ENCODE measurements around the gene CUL2. TPM values are rescaled to one million over a fixed set of nuclear protein-coding genes. Genes with fewer than 3 reads are reported as not detected.

The CUL2 gene
- total and polyA plus RNA-seq, 2 of the 4 experiments (the other 2 are of a cell fraction): 18.9 to 36.6 TPM

- no peak overlapping the region for H3K4ac ChIP-seq (ENCODE audit: low read depth, low read length)
- no TSS peak for BruUV-seq (replicated peaks)
- no peak overlapping the region for H3K18ac ChIP-seq (ENCODE audit: low read depth, low read length)
- H4K8ac ChIP-seq (ENCODE audit: low read depth in 2 of 2, low read length in 2 of 2): no peak overlapping the region
- ChIA-PET CTCF (no interaction called here), POLR2A (ENCODE audit: unreplicated experiment) (no interaction called here)
- H3K4me3 ChIP-seq (ENCODE audit: insufficient read depth, low read depth, low read length): no peak overlapping the region
- H2AFZ ChIP-seq (replicated peaks; ENCODE audit: low read length, poor library complexity): no peak overlapping the region
- peaks cover 8% of the 10 kb centered on the region; the same call in 1 of the 2 replicates for H3K9me1 ChIP-seq (ENCODE audit: insufficient read depth, low read length)
- H3K23ac ChIP-seq (ENCODE audit: low read depth, low read length): no peak overlapping the region
- no peak overlapping the region for H2BK20ac ChIP-seq (ENCODE audit: low read depth, low read length)
- no peak overlapping the region for H3K9ac ChIP-seq (ENCODE audit: low read depth, low read length)
- H4K20me1 ChIP-seq (ENCODE audit: insufficient read depth, low read length): no peaks in the 10 kb centered on the region
- no peak for DNase-seq
- H2AK5ac ChIP-seq (ENCODE audit: low read depth, low read length): 0 out of 2 replicates have a peak overlapping the region, but pooled peaks have one; percentile 14
- no peak overlapping the region for H3K14ac ChIP-seq (replicated peaks; ENCODE audit: low read depth, low read length)
- no peak overlapping the region for H3K56ac ChIP-seq (ENCODE audit: extremely low read depth, insufficient read depth, low read length)
- ATAC-seq (ENCODE audit: low read depth): no peak
- H2AK9ac ChIP-seq (replicated peaks; ENCODE audit: low read depth, low read length, poor library complexity): no peak overlapping the region
- no peaks in the 10 kb centered on the region for H3K27me3 ChIP-seq (ENCODE audit: control insufficient read depth, insufficient read depth, low read length)
- TF ChIP-seq NFE2L2 (IDR thresholded peaks at IDR 0.05; ENCODE audit: low read depth, low read length): no peak
- TF ChIP-seq MAZ (IDR thresholded peaks at IDR 0.05; ENCODE audit: borderline replicate concordance, low read depth, low read length): no peak
- TF ChIP-seq RFX5 (IDR thresholded peaks at IDR 0.05; ENCODE audit: low read depth, low read length): no peak
- no peak for TF ChIP-seq FOS (IDR thresholded peaks at IDR 0.05; ENCODE audit: low read depth, low read length)
- no peak for TF ChIP-seq MAFK (IDR thresholded peaks at IDR 0.05; ENCODE audit: low read depth, low read length)
- no peak for TF ChIP-seq MXI1 (IDR thresholded peaks at IDR 0.05; ENCODE audit: borderline replicate concordance, low read depth, low read length)
- TF ChIP-seq RAD21 (IDR thresholded peaks at IDR 0.05; ENCODE audit: low read length): no peak
- no peak for TF ChIP-seq BHLHE40 (IDR thresholded peaks at IDR 0.05; ENCODE audit: low read depth, low read length)
- no peak for TF ChIP-seq SMC3 (IDR thresholded peaks at IDR 0.05; ENCODE audit: low read depth, low read length)
- TF ChIP-seq CHD1 (IDR thresholded peaks at IDR 0.05; ENCODE audit: low read depth, low read length): no peak
- no peak for TF ChIP-seq USF2 (IDR thresholded peaks at IDR 0.05; ENCODE audit: low read depth, low read length)
- TF ChIP-seq CEBPB (IDR thresholded peaks at IDR 0.05; ENCODE audit: low read depth, low read length): no peak
- peaks cover 4% of the 10 kb centered on the region for H3K4me1 ChIP-seq (ENCODE audit: control insufficient read depth, insufficient read depth, low read length)
- no peak overlapping the region for H3K27ac ChIP-seq (ENCODE audit: insufficient read depth, low read length)
- no peak overlapping the region for H2BK120ac ChIP-seq (ENCODE audit: low read depth, low read length)
- in situ Hi-C loops (cut with MboI; ENCODE audit: low sequenced_read_pairs): loop anchor here (25.0 kb wide), 1 partner anchor 350 kb away; no protein-coding TSS in a partner anchor
- H3K79me1 ChIP-seq (ENCODE audit: low read depth in 1 of 2, low read length in 2 of 2): peaks cover 3 to 6% of the 10 kb centered on the region in 2 experiments; a peak in 1 of 4 replicates
- no peak overlapping the region for H4K91ac ChIP-seq (ENCODE audit: insufficient read depth, low read depth, low read length)
- no peak overlapping the region for H2BK15ac ChIP-seq (ENCODE audit: low read depth, low read length)
- dilution Hi-C loops (cut with HindIII; ENCODE audit: low sequenced_read_pairs, unreplicated experiment): no loop called here
- no peaks in the 10 kb centered on the region for H3K9me3 ChIP-seq (ENCODE audit: control insufficient read depth, insufficient read depth, low read length)
- 89% methylated on average over 3 of the region's 8 CpGs; no CpG with 5 or more reads in 1 of the 2 experiments for WGBS, 2 experiments (ENCODE audit: extremely low coverage in 2 of 2, insufficient read length in 1 of 2)
- H2BK5ac ChIP-seq (ENCODE audit: low read depth, low read length, poor library complexity, severe bottlenecking): no peak overlapping the region
- intact Hi-C loops (cut with micrococcal nuclease): no loop called here
- H4K5ac ChIP-seq (ENCODE audit: low read depth, low read length): no peak overlapping the region
- H3K36me3 ChIP-seq (ENCODE audit: control insufficient read depth, insufficient read depth, low read length): peaks cover 14% of the 10 kb centered on the region
- H3K4me2 ChIP-seq (ENCODE audit: low read depth, low read length): no peak overlapping the region
Observed at GRCh38 chr10:35012781-35013180, 77.4 kb downstream of the CUL2 start.

All from IMR-90 (cell line).